GM19351 (cell line): Measurements from ENCODE around the gene ALKBH4.
A peak's percentile ranks its signal among the peaks of the same experiment; 100 is the strongest.
"Not testable (repeated sequence)": the region's sequence is repeated elsewhere in the genome, so short reads cannot be mapped to it uniquely, and the experiment has no call there.

Source experiments
- ATAC-seq: cut with Tn5 transposase; IDR thresholded peaks from one replicate; pipeline ENCODE4 v1.9.1; 2021; ENCODE audit warnings: mild to moderate bottlenecking, moderate library complexity; ENCODE audit not compliant: unreplicated experiment

The ALKBH4 gene

GRCh38 chr7:102464577-102465280 lies at the start of gene ALKBH4, which contains the start of gene LRWD1:
ALKBH4 (minus strand) TSS chr7:102464863; CDS start chr7:102464836, 27 bp downstream.
LRWD1 (plus strand) TSS chr7:102464984; CDS start chr7:102465081, 97 bp downstream.
- peak; percentile 87 for ATAC-seq

GRCh38 chr7:102512642-102513221 lies 48.1 kb upstream of the ALKBH4 start:
- ATAC-seq = not testable (repeated sequence)

GRCh38 chr7:102511860-102512522 lies 47.3 kb upstream of the ALKBH4 start:
- ATAC-seq = peak; percentile 42

GRCh38 chr7:102510575-102510974 lies 45.9 kb upstream of the ALKBH4 start:
- ATAC-seq = not testable (repeated sequence)

- ATAC-seq = not testable (repeated sequence)
Measured at GRCh38 chr7:102507410-102508088, 42.9 kb upstream of the ALKBH4 start.

- ATAC-seq = not testable (repeated sequence)
Measured at GRCh38 chr7:102505298-102506185, 40.9 kb upstream of the ALKBH4 start.

- ATAC-seq = not testable (repeated sequence)
Measured at GRCh38 chr7:102503141-102503540, 38.5 kb upstream of the ALKBH4 start.

GRCh38 chr7:102498321-102498720 lies 33.7 kb upstream of the ALKBH4 start:
- ATAC-seq = not testable (repeated sequence)

GRCh38 chr7:102497308-102497707 lies 32.6 kb upstream of the ALKBH4 start:
- not testable (repeated sequence) for ATAC-seq

- not testable (repeated sequence) for ATAC-seq
Measured at GRCh38 chr7:102496861-102497260, 32.2 kb upstream of the ALKBH4 start.

GRCh38 chr7:102494473-102495149 lies 29.9 kb upstream of the ALKBH4 start:
- peak; percentile 64 for ATAC-seq

- not testable (repeated sequence) for ATAC-seq
Measured at GRCh38 chr7:102494026-102494425, 29.4 kb upstream of the ALKBH4 start.

- peak; percentile 51 for ATAC-seq
Measured at GRCh38 chr7:102493220-102493935, 28.7 kb upstream of the ALKBH4 start.

GRCh38 chr7:102490529-102491075 lies 25.9 kb upstream of the ALKBH4 start:
- peak; percentile 61 for ATAC-seq

- not testable (repeated sequence) for ATAC-seq
Measured at GRCh38 chr7:102484317-102484716, 19.7 kb upstream of the ALKBH4 start.

- not testable (repeated sequence) for ATAC-seq
Measured at GRCh38 chr7:102481962-102482361, 17.3 kb upstream of the ALKBH4 start.

- not testable (repeated sequence) for ATAC-seq
Measured at GRCh38 chr7:102479982-102480637, 15.4 kb upstream of the ALKBH4 start.

- ATAC-seq = peak; percentile 28
Measured at GRCh38 chr7:102479209-102479584, 14.5 kb upstream of the ALKBH4 start.
